Neural progenitor cell (in vitro differentiated cells): Measurements from ENCODE around the gene HSPA2.

Source experiments
- CTCF ChIP-seq: fragments of 200-600 bp; sonication (generic); IDR thresholded peaks from 2 replicates; pipeline ENCODE4 v1.5.1; 2017; ENCODE audit warnings: antibody characterized with exemption, mild to moderate bottlenecking
- EZH2 ChIP-seq: fragments of 200-600 bp; sonication (generic); IDR thresholded peaks from 2 replicates; pipeline ENCODE4 v1.6.1; 2017; ENCODE audit warnings: antibody characterized with exemption, mild to moderate bottlenecking, moderate library complexity
- EZH2phosphoT487 ChIP-seq: fragments of 200-600 bp; sonication (generic); IDR thresholded peaks from 2 replicates; pipeline ENCODE4 v1.6.1; 2017; ENCODE audit warnings: antibody characterized with exemption

GRCh38 chr14:64503434-64504309 is 36.9 kb upstream of the HSPA2 start, which contains the start of gene ZBTB25:
- TF ChIP-seq CTCF: no peak
- no peak for TF ChIP-seq EZH2
- TF ChIP-seq EZH2phosphoT487: no peak
